Spinal cord (tissue), 10 donors: ENCODE data around the gene KIF1C. TPM values are rescaled to one million over a fixed set of nuclear protein-coding genes. Genes with fewer than 3 reads are reported as not detected.

Experiments used
- DNase-seq, 6 donors: peaks; one replicate each; pipeline versions ENCODE4 v3.0.0 to v3.0.0-alpha.2; 2013 to 2015; ENCODE audit warnings: low spot score in 6 of 6, low read depth in 4 of 6
- H3K27ac ChIP-seq: one replicate; pipeline ENCODE4 v1.5.1; 2013; ENCODE audit warnings: low read depth, low read length, control low read depth
- H3K27me3 ChIP-seq: one replicate; pipeline ENCODE4 v1.6.1; 2013; ENCODE audit warnings: low read length; ENCODE audit not compliant: control insufficient read depth, insufficient read depth
- H3K36me3 ChIP-seq: one replicate; pipeline ENCODE4 v1.6.1; 2013; ENCODE audit warnings: low read length; ENCODE audit not compliant: control insufficient read depth, insufficient read depth
- H3K4me1 ChIP-seq: one replicate; pipeline ENCODE4 v1.6.1; 2013; ENCODE audit warnings: low read length; ENCODE audit not compliant: control insufficient read depth, insufficient read depth
- H3K4me3 ChIP-seq: one replicate; pipeline ENCODE4 v1.5.1; 2013; ENCODE audit warnings: low read depth, low read length, control low read depth
- H3K9me3 ChIP-seq: one replicate; pipeline ENCODE4 v1.6.1; 2013; ENCODE audit warnings: low read length; ENCODE audit not compliant: control insufficient read depth, insufficient read depth
- WGBS: methylation state at CpG from one replicate; pipeline ENCODE4 v1.1.5; 2013; ENCODE audit warnings: missing lambda C conversion rate; ENCODE audit not compliant: insufficient coverage; 5-methylcytosine and 5-hydroxymethylcytosine counted together
- polyA plus RNA-seq, 2 donors: library from polyadenylated mRNA; unstranded; fragments of 120-200 nt; gene quantifications; one replicate each; pipeline ENCODE4 v1.2.1, GENCODE V29; 2013; ENCODE audit not compliant: insufficient read length in 2 of 2
- total RNA-seq, 2 donors: library from RNA; depleted of rRNA in 1 of 2; stranded (reverse); fragments of 120-200 nt in 1 of 2; fragments of >200 nt in 1 of 2; gene quantifications; one replicate each; pipeline versions ENCODE4 v1.2.3 to v1.2.4, GENCODE V29; 2013 to 2014
- donor health status: healthy.

Gene KIF1C
- total and polyA plus RNA-seq, 4 donors, result 24.4 to 56.0 (median 47.0) TPM

DNA sequence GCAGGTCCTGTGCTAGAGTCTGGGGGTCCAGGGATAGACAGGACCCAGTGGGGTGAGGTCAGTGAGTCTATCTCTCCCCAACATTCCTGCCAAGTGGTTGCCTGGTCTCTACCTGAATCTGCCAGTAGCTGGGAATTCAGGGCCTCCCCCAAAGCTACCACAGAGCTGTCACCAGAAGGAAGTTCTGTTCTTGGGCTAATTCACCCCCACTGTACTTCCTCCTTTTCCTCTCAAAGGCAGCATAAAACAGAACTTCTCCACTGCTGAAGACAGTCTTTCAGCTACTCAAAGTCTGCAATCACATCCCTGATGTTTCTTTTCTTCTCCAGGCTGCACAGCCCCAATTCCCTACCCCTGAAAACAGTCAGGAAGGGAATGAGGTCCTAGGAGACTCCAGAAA lies 19.0 kb upstream of the KIF1C start:
- no peak overlapping the region for H3K4me3 ChIP-seq
- H3K27me3 ChIP-seq, result no peaks in the 10 kb centered on the region
- no peaks in the 10 kb centered on the region for H3K9me3 ChIP-seq
- no peak for DNase-seq
- no peak overlapping the region for H3K27ac ChIP-seq
- peaks cover 81% of the 10 kb centered on the region for H3K36me3 ChIP-seq
- H3K4me1 ChIP-seq, result peaks cover 5% of the 10 kb centered on the region

DNA sequence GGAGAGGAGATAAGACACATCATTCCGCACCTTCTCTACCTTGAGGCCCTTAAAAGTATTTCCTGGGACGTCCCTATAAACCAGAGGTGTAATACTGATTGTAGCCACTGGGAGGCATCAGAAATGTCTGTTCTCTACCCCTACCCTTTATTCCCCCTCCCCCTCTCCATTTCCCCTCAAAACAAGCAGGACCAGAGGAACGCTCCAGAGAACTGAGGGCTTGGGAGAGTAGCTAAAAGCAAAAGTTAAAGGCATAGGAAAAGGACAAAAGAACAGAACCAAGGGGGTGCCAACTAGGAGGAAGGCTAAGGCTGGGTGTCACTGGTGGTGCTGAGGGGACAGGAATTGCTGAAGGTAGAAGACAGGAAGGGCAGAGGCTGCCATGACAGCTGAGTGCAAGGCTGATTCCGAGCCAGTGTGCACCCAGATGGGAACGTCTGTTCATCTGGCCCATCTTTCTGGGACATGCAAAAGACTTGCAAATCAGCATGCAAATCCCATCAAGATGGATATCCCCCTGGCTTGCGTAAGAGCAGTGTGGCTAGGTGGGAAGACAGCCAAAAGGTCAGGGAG lies 17.0 kb upstream of the KIF1C start:
- Histone ChIP-seq H3K36me3 (peaks cover 71% of the 10 kb centered on the region), H3K4me3 (no peak overlapping the region), H3K27ac (no peak overlapping the region), H3K27me3 (no peaks in the 10 kb centered on the region), H3K4me1 (peaks cover 8% of the 10 kb centered on the region), H3K9me3 (no peaks in the 10 kb centered on the region)
- WGBS, result 42% methylated on average over 4 of the region's 6 CpGs
- DNase-seq, result peak in 2 of 6 donors; percentile 88 to 90

DNA sequence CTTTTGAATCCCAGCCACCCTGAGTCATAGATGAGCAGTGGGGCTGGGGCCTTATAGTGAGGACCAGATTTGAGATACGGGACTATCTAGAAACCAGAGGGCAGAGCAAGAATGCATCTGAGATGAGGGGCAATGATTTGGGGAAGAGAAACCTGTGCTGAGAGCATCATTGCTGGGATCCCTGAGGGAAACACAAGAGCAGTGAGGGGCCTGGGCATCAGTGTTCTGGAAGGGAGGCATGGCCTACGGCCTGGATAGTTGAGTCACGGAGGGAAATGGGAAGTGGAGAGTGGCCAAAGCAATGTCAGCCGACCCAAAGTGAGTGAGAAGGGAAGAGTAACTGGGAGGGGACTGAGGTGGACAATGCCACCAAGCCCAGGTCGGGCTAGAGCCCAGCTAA lies 15.4 kb upstream of the KIF1C start:
- H3K9me3 ChIP-seq, result no peaks in the 10 kb centered on the region
- H3K4me3 ChIP-seq, result no peak overlapping the region
- no peak overlapping the region for H3K27ac ChIP-seq
- 91% methylated on average over 4 of the region's 5 CpGs for WGBS
- no peak for DNase-seq
- peaks cover 21% of the 10 kb centered on the region for H3K4me1 ChIP-seq
- no peaks in the 10 kb centered on the region for H3K27me3 ChIP-seq
- peaks cover 65% of the 10 kb centered on the region for H3K36me3 ChIP-seq

DNA sequence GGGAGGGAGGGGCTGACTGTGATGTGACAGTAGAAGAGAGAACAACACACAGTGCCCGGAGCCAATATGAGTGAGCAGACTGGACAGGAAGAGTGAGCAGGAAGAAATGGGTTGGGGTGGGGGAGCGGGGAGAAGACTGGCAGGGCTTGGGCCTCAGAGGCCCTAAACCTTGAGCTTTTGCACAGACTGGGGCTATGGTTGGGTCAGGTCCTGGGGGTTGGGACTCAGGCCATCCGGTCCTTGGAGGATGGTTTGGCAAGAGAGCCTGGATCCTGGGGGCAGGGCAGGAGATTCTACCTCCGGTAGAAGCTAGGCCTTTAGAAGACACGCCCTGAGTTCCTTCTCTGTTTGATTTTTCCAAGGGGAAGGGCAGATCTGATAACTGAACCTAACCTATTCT lies 11.3 kb upstream of the KIF1C start:
- H3K4me1 ChIP-seq, result peaks cover 34% of the 10 kb centered on the region
- peak overlapping the region; percentile 85 for H3K4me3 ChIP-seq
- no peak for DNase-seq
- H3K27ac ChIP-seq, result peak overlapping the region; percentile 6
- WGBS, result 65% methylated on average over 3 of the region's 5 CpGs
- peaks cover 28% of the 10 kb centered on the region for H3K36me3 ChIP-seq
- no peaks in the 10 kb centered on the region for H3K9me3 ChIP-seq
- no peaks in the 10 kb centered on the region for H3K27me3 ChIP-seq

DNA sequence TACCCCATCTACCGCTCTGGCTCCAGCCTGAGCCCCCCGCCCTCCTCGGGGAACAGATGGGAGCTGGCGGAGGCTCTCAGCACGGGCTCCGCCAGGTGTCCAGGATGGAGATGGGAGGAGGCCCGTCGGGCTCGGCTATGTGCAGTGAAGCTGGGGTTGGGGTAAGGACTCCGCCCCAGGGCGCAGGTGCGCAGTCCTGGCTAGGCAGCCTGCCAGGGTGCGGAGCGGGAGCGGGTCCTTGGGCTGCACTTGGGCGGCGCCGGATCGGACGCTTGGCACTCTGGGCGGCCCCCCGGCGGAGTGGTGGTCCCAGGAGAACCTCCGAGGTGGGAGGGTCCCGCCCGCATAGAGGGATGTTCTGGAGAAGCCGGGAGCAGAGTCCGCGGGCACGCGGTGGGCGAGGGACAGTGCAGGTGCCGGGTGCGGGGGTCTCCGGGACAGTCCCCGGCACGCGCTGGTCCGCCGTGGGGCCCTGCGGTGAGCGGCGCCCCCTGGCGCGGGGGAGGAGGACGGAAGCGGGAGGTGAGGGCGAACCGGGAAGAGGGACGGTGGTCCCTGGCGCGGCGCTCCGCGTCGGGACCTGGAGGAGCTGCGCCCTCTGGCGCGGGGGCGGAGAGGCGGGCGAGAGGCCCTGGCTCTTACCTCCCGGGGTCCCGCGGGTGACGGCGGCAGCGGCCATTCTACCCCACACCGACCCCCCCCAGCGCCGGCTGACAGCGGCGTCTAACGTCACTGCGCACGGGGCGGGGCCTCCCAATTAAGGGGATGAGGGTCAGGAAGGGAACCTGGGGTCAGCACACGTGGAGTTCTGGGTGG lies 10.6 kb upstream of the KIF1C start, which contains the start of gene CAMTA2:
TSS of gene CAMTA2 (minus strand) at position 725 of the 816 bp plus-strand sequence. CDS start 1,453 bp downstream, outside the sequence.
- H3K9me3 ChIP-seq, result no peaks in the 10 kb centered on the region
- DNase-seq, result peak in 4 of 6 donors; percentile 61 to 93 (median 83)
- peak within 1 kb of the TSS; percentile 89 for H3K27ac ChIP-seq
- no peaks in the 10 kb centered on the region for H3K27me3 ChIP-seq
- H3K4me1 ChIP-seq, result peaks cover 34% of the 10 kb centered on the region
- peaks cover 20% of the 10 kb centered on the region for H3K36me3 ChIP-seq
- peak within 1 kb of the TSS; percentile 85 for H3K4me3 ChIP-seq
- under 1% methylated on average over 77 of the region's 78 CpGs for WGBS

- 5% methylated on average over 26 of the region's 30 CpGs for WGBS
- Histone ChIP-seq H3K4me3 (peak overlapping the region; percentile 85), H3K9me3 (no peaks in the 10 kb centered on the region), H3K27me3 (no peaks in the 10 kb centered on the region), H3K36me3 (peaks cover 12% of the 10 kb centered on the region), H3K4me1 (peaks cover 34% of the 10 kb centered on the region), H3K27ac (peak overlapping the region; percentile 89)
- DNase-seq, result peak in 2 of 6 donors; percentile 45 to 62
These were observed 9.8 kb upstream of the KIF1C start for GRCh38 chr17:4987767-4988567.

DNA sequence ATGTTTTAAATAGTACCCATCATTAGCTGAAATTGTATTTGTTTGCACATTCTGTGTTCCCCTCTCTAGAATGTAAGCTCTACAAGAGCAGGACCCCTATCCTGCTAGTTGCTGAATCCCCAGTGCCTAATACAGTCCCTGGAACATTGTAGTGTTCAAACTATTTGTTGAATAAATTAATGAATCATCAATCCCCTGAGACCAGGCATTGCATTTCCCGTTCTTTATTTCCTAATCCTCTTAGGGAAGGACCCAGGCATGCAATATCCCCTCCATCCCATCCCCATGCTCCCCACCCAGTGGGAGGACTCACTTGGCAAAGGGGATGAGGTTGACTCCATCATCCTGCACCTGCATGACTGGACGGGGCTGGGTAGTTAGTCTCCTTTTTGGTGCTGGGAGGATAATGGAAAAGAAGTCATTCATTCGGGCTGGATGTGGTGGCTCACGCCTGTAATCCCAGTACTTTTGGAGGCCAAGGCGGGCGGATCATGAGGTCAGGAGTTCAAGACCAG lies 3.6 kb upstream of the KIF1C start:
- peaks cover 20% of the 10 kb centered on the region for H3K4me1 ChIP-seq
- H3K27me3 ChIP-seq, result no peaks in the 10 kb centered on the region
- H3K27ac ChIP-seq, result no peak overlapping the region
- no peaks in the 10 kb centered on the region for H3K9me3 ChIP-seq
- no CpG with 5 or more reads among the region's 6 CpGs for WGBS
- peaks cover 2% of the 10 kb centered on the region for H3K36me3 ChIP-seq
- no peak overlapping the region for H3K4me3 ChIP-seq
- DNase-seq, result no peak

DNA sequence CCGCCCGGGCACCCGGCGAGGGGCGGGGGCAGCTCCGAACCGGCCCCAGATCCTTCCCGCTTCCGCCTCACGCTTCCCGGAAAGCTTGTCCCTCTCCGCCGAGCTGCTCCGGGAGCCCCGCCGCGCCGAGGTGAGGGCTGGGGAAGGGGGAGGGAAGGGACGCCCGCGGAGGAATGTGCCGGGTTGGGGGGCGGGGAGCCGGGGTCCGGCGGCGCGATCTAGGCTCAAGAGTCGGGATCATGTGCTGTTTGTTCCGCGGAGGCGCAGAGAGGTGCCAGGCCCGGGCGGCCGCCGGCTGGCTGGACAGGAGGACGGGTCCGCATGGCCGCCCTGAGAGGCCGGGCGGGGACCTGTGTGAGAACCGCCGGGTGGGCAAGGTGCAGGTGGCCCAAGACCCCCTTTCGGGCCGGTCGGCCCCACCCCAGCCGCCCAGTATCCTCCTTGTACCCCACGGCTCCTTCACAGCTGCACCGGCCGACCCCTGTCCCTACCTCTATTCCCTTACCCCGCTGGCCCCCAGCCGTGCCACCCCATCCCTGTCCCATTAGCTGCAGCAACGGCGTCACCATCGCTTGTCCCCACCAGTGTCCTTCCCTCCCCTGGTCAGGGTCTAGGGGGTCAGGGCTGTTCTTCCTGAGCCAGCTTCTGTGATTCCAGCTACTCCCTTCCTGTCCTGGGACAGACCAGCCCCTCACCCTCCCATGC lies 429 bp downstream of the KIF1C start:
- under 1% methylated on average over 55 of the region's 55 CpGs for WGBS
- H3K36me3 ChIP-seq, result peaks cover 36% of the 10 kb centered on the region
- no peaks in the 10 kb centered on the region for H3K9me3 ChIP-seq
- H3K27ac ChIP-seq, result no peak overlapping the region
- peaks cover 30% of the 10 kb centered on the region for H3K4me1 ChIP-seq
- DNase-seq, result peak in 1 of 6 donors; percentile 3
- H3K4me3 ChIP-seq, result peak overlapping the region; percentile 66
- no peaks in the 10 kb centered on the region for H3K27me3 ChIP-seq
